ENCODE results near the gene ESYT3. TPM values are rescaled to one million over a fixed set of nuclear protein-coding genes. Genes with fewer than 3 reads are reported as not detected.

The ESYT3 gene
- 0.02 and 0.40 TPM in 2 replicates for total RNA-seq (2014; rRNA removed; shearing (Covaris generic))
- polyA plus RNA-seq (2015; cell fraction: cytosol; rRNA removed): 0.06 and 0.07 TPM in 2 replicates
- polyA plus RNA-seq (2015; cell fraction: nucleus; rRNA removed): 1.3 and 3.3 TPM in 2 replicates

DNA sequence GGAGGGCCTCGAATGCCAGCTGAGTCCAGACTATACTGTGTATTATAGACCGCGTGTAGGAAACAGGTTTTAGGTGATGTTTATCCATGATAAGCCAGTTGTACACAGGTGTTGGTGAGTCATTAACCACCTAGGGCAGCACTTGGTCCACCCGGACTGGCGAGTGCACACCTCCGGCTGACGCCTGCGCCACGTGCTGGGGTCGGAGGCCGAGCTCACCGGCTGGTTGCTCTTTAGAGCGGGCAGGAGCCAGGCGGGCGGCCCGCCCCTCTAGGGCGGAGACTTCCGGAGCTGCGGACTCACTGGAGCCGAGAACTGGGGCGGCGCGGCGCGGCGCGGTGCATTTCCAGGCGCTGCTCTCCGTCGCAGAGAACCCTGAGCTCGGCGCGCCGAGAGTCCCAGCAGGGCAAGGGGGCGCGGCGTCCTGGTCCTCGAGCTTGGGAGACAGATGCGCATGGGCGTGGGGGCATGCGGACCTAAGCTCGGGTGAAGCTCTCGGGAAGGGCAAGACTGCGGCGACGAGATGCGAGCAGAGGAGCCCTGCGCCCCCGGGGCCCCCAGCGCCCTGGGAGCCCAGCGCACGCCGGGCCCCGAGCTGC is at the start of gene ESYT3:
Gene ESYT3 (plus strand): TSS at position 341 of the 599 bp plus-strand sequence. CDS start 183 bp downstream, at position 524.
- no peak for DNase-seq (ENCODE audit: low read depth)

DNA sequence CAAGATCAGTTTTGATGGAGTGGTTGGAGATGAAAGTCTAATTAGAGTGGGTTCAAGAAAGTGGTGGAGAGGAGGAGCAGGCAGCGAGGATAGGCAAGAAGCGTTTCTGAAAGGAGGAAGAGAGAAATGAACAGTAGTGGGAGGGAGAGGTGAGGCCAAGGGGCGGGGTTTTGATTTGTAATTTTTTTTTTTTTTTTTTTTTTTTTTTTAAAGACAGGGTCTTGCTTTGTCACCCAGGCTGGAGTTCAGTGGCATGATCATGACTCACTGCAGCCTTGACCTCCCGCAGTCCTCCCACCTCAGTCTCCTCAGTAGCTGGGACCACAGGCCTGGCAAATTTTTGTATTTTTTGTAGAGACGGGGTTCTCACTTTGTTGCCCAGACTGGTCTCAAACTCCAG is 49.4 kb upstream of the ESYT3 start:
- DNase-seq (ENCODE audit: low read depth): peak; percentile 57

GRCh38 chr3:138389144-138389601 is 45.2 kb upstream of the ESYT3 start:
- no peak for DNase-seq (ENCODE audit: low read depth)

DNA sequence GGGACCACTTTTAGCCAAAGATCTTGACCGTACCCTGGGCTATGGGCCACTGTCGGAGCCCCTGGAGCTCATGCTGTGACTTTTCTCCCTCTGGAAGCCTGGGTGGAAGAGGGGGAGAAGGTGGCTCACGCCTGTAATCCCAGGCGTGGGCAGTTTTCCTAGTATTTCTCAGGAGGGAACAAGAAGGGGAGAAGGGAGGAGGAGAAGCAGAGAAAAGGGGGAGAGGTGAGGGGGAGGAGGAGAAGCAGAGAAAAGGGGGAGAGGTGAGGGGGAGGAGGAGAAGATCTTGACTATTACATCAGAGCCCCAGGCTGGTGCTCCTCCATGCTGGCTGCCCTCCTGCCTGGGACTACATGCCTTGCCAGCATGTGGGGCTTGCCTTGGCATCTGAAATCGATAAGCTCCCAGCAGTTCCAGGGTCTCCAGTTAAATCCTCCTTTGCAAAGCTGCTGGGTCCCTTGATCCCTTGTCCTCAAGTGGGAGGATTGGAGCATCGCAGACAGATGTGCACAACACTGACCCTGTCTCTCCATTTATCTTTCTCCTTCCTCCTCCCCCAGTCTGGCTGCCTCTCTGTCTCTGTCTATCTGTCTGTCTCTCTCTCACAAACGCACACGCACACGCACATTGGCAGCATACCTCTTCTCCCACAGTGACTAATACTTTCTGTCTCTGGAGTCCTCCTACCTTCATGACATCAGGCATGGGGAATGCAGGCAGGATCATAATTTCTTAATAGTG is 44.4 kb upstream of the ESYT3 start:
- peak; percentile 90 for DNase-seq (ENCODE audit: low read depth)

- DNase-seq (ENCODE audit: low read depth): no peak
Measured at GRCh38 chr3:138390582-138390932, 43.9 kb upstream of the ESYT3 start.

DNA sequence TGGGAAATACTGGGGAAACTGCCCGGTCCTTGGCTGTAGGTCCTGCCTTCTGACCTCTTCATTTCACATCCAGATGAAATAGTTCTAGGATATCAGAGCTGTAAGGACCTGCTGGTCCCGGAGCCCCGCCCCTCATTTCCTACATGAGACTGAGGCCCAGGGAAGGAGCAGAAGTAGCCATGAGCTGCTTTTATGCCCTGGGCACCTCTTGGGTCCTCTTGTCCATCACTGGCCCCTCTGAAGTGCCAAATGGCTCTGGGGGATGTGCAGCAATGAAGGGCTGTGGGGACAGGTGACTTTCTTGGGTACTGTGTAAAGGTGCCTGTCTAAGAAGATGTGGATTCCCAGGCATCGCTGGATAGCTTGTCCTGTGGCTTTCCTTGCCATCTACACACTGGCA is 40.3 kb upstream of the ESYT3 start:
- DNase-seq (ENCODE audit: low read depth): no peak

DNA sequence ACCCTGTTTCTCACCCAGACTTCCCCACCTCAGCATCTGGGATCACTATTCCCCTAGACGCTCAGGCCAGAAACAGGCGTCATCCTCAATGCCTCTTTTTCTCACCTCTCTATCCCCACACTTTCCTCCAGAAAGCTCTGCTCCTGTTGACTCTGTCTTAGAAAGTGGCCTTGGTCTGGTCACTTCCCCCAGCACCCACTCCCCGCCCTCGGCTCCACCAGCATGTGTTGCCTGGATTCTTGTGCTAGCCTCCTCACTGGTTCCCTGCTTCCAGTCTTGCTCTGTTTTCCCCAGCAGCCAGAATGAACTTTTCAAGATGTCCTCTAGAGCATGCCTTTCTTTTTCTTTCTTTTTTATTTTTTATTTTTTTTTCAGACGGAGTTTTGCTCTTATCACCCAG is 39.7 kb upstream of the ESYT3 start:
- DNase-seq (ENCODE audit: low read depth): no peak

GRCh38 chr3:138395865-138396751 is 38.3 kb upstream of the ESYT3 start:
- no peak for DNase-seq (ENCODE audit: low read depth)

DNA sequence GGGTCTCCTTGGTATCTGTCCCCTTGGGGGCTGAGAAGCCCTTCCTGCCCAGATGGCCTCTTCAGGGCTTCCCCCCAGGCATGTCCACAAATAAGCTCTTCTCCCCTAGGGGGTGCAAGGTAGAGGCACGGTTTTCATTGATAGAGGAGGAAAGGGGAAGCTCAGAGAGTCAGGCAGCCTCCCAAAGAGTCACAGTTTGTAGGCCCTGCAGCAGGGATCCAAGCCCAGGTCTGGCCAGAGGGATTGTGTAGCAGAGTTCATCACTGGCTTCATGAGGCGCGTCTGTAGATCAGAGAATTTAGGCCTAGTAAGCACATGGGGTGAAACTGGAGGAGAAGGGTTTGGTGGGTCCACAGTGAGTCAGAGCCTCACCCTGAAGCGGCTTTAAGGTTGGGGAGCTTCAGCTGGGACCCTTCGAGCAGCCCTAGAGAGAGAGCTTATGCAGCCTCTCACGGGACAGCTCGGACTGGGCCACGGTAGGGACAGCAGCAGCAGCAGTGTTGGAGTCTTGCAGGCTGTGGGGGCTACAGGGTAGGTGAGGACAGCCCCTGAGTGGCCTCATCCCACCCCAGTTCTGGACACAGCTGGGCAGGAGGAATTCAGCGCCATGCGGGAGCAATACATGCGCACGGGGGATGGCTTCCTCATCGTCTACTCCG is 37.5 kb upstream of the ESYT3 start:
- no peak for DNase-seq (ENCODE audit: low read depth)

DNA sequence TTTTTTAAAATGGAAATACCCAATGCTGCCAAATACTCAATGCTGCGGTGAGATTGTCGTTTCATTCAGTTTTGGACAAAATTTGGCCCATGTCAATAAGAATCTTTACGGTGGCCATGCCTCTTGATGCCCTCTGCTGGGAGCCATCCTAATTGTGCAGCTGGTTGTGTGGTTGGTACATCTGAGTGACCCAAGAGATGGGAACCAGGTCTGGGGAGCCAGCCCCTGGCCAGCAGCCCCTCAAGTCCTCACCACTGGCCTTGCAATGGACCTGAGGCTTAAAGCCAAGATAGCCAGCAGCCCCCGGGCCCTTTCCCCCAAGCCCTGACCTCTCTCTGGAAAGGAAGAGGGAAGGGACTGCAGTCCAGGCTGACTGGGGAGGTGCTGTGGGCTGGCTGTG is 36.4 kb upstream of the ESYT3 start:
- no peak for DNase-seq (ENCODE audit: low read depth)

- DNase-seq (ENCODE audit: low read depth): no peak
Measured at GRCh38 chr3:138398791-138399575, 35.4 kb upstream of the ESYT3 start.

- DNase-seq (ENCODE audit: low read depth): no peak
Measured at GRCh38 chr3:138399766-138400165, 34.6 kb upstream of the ESYT3 start.

DNA sequence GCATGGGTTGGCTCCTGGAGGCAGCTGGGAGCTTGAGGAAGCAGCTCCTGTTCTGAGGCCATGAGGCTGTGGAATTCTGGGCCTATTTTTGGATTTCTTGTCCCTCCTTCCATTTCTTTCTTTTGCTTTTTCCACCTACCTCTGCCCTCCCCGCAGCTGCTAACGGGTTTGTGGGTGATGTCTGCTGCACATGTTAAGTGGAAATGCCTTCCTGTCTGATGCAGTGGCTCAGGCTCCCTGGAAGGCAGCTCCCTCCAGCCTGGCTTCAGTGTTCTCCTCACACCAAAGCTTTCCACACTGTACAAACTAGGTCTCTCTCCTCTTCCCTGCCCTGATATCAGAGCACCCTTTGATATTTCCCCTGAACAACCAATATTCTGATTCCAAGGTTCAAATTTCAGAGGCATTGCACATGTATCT is 33.8 kb upstream of the ESYT3 start:
- no peak for DNase-seq (ENCODE audit: low read depth)

- no peak for DNase-seq (ENCODE audit: low read depth)
Measured at GRCh38 chr3:138401834-138402233, 32.6 kb upstream of the ESYT3 start.

- no peak for DNase-seq (ENCODE audit: low read depth)
Measured at GRCh38 chr3:138404121-138404520, 30.3 kb upstream of the ESYT3 start.

DNA sequence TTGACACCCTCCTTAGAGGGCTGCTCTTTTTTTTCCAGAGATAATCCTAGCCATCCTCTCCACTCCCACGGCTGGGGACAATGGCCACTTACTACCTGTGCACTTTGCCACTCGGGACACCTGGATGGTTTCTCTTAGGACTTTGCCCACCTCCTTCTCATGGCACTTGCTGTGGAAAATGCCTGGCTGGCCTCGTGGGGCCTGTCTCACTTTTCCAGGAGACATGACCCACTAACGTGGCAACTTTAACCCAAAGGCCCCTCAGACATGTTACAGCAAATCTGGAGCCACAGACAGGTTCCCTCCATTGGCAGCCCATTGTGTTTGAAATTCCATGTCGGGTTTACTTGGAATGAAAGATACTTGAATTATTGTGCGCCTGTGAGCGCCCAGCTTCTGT is 29.4 kb upstream of the ESYT3 start:
- no peak for DNase-seq (ENCODE audit: low read depth)

DNA sequence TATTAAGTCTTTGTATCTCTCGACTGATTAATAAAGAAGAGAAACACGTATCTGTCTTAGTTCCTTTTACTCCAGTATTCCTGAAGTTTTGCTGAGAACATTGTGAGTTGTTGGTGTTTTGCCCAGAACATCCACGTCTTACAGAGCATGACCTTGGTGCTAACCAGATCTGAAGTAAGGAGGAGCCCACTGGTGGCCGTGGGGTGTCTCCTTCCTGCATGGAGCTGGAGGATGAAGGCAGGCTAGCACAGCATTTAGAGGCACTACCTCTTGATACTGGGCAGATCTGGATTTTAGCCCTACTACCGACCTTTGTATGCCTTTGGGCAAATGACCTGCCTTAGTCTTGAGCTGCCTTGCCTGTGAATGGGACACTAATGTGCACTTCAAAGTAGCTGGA is 28.9 kb upstream of the ESYT3 start:
- no peak for DNase-seq (ENCODE audit: low read depth)

GRCh38 chr3:138406606-138407005 is 27.8 kb upstream of the ESYT3 start:
- no peak for DNase-seq (ENCODE audit: low read depth)

GRCh38 chr3:138407236-138407907 is 27.0 kb upstream of the ESYT3 start:
- no peak for DNase-seq (ENCODE audit: low read depth)
